Lower leg skin (tissue), 4 donors: ENCODE data around the gene DHX30. TPM values are rescaled to one million over a fixed set of nuclear protein-coding genes. Genes with fewer than 3 reads are reported as not detected.
"Not testable (repeated sequence)": the region's sequence is repeated elsewhere in the genome, so short reads cannot be mapped to it uniquely, and the experiment has no call there.

ENCODE experiments used
- DNase-seq, 2 donors: peaks; one replicate each; pipeline ENCODE4 v3.0.0-alpha.2; 2019; ENCODE audit warnings: low spot score in 2 of 2
- H3K4me3 ChIP-seq: fragments of 200-600 bp; sonication (generic); 2 replicates; pipeline ENCODE4 v1.5.1; 2017; ENCODE audit warnings: mild to moderate bottlenecking, low read depth; ENCODE audit not compliant: poor library complexity, severe bottlenecking
- CTCF ChIP-seq, 3 donors: fragments of 450-650 bp; IDR thresholded peaks; one replicate each; pipeline ENCODE4 v1.5.1; 2016; ENCODE audit warnings: antibody characterized with exemption in 3 of 3, mild to moderate bottlenecking in 3 of 3, moderate library complexity in 2 of 3
- POLR2A ChIP-seq, 2 donors: fragments of 450-650 bp; IDR thresholded peaks; one replicate each; pipeline ENCODE4 v1.6.1; 2016 to 2017; ENCODE audit warnings: antibody characterized with exemption in 2 of 2, mild to moderate bottlenecking in 1 of 2, moderate library complexity in 1 of 2
- WGBS, 2 donors: methylation state at CpG; one replicate each; pipeline ENCODE4 v1.1.5; 2018; 5-methylcytosine and 5-hydroxymethylcytosine counted together
- intact Hi-C: fragments of 100-400 bp; cut with DNase I; formaldehyde crosslinking; loops from one replicate; pipeline ENCODE4 v1.15.0; 2023; ENCODE audit warnings: low total_unique reads
- total RNA-seq, 4 donors: library from RNA; depleted of rRNA; stranded (reverse); fragments of >200 nt; gene quantifications; one replicate each; pipeline ENCODE4 v1.1.0, GENCODE V29; 2016

The DHX30 gene
- total RNA-seq, 4 donors from 2014 or later: 59.0 to 81.0 (median 66.7) TPM

- DNase-seq: peak; percentile 42 to 93
- intact Hi-C loops: loop anchor here (5.0 kb wide), 1 partner anchor 167 kb away; no protein-coding TSS in a partner anchor
- peak overlapping the region; percentile 95 for H3K4me3 ChIP-seq
- TF ChIP-seq CTCF (IDR thresholded peaks at IDR 0.05): peak in 1 of 3 donors; percentile 8
- TF ChIP-seq POLR2A (IDR thresholded peaks at IDR 0.05): no peak
- WGBS, 2 donors: 4 to 15% methylated on average over 13 to 52 of the region's 77 CpGs
These were observed 21.9 kb downstream of the DHX30 start for GRCh38 chr3:47824541-47825473.

GRCh38 chr3:47825590-47825989, 22.7 kb downstream of the DHX30 start:
- TF ChIP-seq CTCF (IDR thresholded peaks at IDR 0.05) (no peak), POLR2A (IDR thresholded peaks at IDR 0.05) (no peak)
- intact Hi-C loops: loop anchor here (5.0 kb wide), 1 partner anchor 167 kb away; no protein-coding TSS in a partner anchor
- WGBS, 2 donors: 30 to 33% methylated on average over 7 of the region's 7 CpGs
- peak overlapping the region; percentile 95 for H3K4me3 ChIP-seq
- peak in 1 of 2 donors; percentile 85 for DNase-seq

GRCh38 chr3:47829482-47829881, 26.5 kb downstream of the DHX30 start:
- H3K4me3 ChIP-seq, DNase-seq: not testable (repeated sequence)
- intact Hi-C loops: loop anchor here (5.0 kb wide), 1 partner anchor 163 kb away; no protein-coding TSS in a partner anchor
- whole genome bisulfite sequencing, 2 donors: 90 to 97% methylated on average over 9 of the region's 9 CpGs

GRCh38 chr3:47836986-47837385, 34.0 kb downstream of the DHX30 start:
- 66 to 84% methylated on average over 7 of the region's 7 CpGs for WGBS, 2 donors
- H3K4me3 ChIP-seq: no peak overlapping the region
- no peak for DNase-seq
- intact Hi-C loops: no loop called here
- TF ChIP-seq CTCF (IDR thresholded peaks at IDR 0.05) (no peak), POLR2A (IDR thresholded peaks at IDR 0.05) (no peak)

GRCh38 chr3:47838503-47838902, 35.6 kb downstream of the DHX30 start:
- DNase-seq: no peak
- intact Hi-C loops: no loop called here
- 96 to 97% methylated on average over 5 of the region's 5 CpGs for WGBS, 2 donors
- TF ChIP-seq CTCF (IDR thresholded peaks at IDR 0.05) (no peak), POLR2A (IDR thresholded peaks at IDR 0.05) (no peak)
- no peak overlapping the region for H3K4me3 ChIP-seq

- H3K4me3 ChIP-seq: no peak overlapping the region
- intact Hi-C loops: loop anchor here (10.0 kb wide), 1 partner anchor 313 kb away; no protein-coding TSS in a partner anchor
- no peak for DNase-seq
- TF ChIP-seq CTCF (IDR thresholded peaks at IDR 0.05) (no peak), POLR2A (IDR thresholded peaks at IDR 0.05) (no peak)
- WGBS, 2 donors: 89 to 91% methylated on average over 7 of the region's 7 CpGs
These were observed 38.9 kb downstream of the DHX30 start for GRCh38 chr3:47841786-47842349.
